GM12873 (cell line): Measurements from ENCODE around the gene TTC23L.

Source experiments
- TF ChIP-seq, protein P1 (sequence below): IDR thresholded peaks from 2 replicates; pipeline ENCODE4 v1.5.1; 2012; ENCODE audit warnings: low read depth, mild to moderate bottlenecking, moderate library complexity, low read length, control low read depth; ENCODE audit not compliant: insufficient read depth; ENCODE audit errors: missing control alignments

TTC23L gene, protein sequence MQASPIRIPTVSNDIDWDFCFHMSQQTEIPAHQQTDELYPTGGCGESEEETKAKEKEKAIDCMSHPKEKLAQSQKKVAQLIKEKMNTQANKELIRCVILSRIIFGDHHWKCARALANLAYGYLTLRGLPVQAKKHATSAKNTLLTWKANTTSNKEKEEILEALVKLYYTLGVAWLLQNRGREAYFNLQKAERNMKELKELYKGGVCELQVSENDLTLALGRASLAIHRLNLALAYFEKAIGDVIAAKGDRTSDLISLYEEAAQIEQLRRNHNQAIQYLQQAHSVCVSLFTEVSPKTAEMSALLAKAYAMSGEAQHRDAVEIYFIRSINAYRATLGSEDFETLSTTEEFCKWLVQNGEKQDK

DNA sequence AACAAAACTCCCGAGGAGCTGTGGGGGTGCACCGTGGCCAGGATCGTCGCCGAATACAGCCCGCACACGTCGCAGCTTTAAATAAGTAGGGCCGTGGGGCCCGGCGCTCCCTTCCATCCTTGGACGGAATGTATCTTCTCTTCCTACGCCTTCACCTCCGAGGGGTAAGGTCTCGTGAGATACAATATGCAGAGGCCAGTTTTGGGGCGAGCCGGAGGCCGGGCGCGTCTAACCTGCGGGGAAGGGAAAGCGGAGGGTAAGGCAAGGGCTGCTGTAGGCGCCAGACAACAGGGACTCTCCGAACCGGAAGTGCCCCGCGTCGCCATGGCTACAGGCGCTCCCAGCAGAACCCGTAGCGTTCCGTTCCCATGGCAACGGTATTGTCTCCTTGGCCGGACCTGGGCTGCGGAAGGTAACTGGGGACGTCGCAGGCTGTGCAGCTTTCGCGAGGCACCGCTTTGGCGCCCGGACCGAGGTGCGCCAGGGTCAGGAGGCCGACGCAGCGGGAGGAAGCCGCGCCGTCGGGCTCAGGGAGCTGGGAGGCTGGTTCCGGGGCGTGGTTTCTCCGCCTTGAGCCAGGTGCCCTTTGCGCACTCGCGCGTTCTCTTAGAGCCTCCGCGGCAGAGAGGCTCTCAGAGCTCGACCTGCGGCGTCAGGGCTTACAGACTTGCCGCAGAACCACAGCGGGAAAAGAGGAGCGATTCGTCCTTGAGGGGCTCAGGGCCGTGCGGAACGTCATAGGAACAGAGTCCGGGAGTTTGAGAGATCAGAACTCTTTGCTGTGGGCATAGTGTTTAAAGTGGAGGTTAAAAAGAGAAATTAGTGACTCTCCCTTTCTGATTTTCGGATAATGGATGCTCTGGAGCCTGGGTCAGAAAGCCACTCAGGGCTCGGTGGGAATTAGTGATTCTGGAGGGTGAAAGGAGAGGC lies at the start of gene TTC23L:
Gene TTC23L (plus strand): TSS at position 380 of the 930 bp plus-strand sequence. CDS start 1,508 bp downstream, outside the sequence.
- TF ChIP-seq, protein P1, sequence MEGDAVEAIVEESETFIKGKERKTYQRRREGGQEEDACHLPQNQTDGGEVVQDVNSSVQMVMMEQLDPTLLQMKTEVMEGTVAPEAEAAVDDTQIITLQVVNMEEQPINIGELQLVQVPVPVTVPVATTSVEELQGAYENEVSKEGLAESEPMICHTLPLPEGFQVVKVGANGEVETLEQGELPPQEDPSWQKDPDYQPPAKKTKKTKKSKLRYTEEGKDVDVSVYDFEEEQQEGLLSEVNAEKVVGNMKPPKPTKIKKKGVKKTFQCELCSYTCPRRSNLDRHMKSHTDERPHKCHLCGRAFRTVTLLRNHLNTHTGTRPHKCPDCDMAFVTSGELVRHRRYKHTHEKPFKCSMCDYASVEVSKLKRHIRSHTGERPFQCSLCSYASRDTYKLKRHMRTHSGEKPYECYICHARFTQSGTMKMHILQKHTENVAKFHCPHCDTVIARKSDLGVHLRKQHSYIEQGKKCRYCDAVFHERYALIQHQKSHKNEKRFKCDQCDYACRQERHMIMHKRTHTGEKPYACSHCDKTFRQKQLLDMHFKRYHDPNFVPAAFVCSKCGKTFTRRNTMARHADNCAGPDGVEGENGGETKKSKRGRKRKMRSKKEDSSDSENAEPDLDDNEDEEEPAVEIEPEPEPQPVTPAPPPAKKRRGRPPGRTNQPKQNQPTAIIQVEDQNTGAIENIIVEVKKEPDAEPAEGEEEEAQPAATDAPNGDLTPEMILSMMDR, result no peak

DNA sequence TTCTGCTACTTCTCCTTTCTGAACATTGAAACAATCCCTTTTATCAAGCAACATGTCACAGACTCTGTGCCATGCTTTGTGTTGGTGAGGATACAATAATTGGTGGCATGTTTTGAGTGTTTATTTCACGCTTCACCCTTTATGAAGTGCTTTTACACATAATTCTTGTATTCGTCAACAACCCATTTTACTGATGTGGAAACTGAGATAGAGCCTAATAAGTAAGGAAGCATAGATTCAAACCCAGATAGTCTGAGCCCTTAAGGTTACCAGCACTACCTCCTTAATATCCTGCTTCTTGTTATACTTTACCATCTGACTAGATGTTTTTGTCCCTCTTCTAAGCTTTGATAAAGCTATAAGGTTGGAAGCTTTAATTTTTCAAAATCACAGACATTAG lies 49.3 kb upstream of the TTC23L start:
- TF ChIP-seq, protein P1, result no peak

DNA sequence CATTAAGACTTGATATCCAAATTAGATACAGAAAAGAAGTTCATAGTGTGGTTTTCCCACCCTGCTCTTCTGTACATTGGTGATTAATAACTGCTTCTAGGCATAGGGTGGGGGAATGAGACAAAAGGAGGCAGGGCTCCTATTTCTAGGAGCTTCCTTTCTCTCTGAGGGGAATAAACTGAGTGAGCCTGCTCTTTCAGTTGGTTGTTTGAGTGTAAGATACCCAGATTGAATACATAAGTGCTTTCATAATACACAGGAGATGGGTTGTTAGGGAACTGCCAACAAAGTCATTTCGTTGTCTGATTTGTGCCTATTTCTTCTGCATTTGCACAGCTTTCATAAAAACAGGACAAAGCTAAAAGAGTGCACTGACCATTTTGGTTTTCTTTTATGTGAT lies 48.9 kb upstream of the TTC23L start:
- TF ChIP-seq, protein P1, result no peak

DNA sequence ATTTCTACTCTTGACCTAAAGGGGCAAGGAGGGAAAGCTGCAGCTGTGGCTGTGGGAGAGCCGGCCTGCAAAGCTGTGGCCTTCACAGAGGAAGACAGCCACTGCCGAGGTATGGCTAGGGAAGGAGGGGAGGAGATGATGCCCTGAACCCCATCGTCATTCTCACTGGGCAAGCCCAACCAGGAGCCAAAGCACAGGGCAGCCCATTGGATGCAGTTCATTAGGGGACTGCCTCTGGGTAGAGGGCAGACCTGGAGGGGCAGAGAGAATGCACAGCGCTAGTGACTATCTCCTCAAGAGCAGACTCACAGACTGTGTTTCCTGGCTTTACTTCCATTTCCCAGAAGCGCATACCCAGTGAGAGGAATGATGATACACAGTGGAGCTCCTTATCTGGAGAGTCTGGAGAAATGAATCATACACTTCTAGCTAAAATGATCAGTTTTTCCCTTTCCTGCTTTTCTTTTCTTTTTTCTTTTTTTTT lies 47.2 kb upstream of the TTC23L start:
- TF ChIP-seq, protein P1, result no peak

DNA sequence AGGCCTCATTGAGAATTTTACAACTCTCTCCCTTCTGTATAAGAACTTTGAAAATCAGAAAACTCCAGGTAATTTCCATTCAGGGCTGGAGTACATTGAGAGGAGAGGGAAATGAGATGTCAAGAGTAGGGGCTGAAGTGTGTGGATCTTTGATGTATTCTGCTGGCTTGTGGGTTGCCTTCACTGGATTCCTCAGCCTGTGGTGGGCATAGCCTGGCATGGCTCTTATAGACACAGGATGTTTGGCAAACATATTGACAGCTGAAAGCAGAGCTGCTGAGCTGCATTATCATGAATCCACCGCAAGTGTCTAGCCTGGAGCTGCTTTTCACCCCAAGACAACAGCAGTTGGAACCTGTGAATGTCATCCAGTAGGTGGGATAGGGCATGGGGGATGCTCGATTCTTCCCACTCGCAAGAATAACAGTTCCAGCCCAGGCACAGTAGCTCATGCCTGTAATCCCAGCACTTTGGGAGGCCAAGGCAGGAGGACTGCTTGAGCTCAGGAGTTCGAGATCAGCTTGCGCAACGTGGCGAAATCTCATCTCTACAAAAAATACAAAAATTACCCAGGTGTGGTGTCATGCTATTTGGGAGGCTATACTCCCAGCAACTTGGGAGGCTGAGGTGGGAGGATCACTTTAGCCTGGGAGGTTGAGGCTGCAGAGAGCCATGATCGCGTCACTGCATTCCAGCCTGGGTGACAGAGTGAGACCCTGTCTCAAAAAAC lies 36.0 kb upstream of the TTC23L start:
- TF ChIP-seq, protein P1, result no peak

DNA sequence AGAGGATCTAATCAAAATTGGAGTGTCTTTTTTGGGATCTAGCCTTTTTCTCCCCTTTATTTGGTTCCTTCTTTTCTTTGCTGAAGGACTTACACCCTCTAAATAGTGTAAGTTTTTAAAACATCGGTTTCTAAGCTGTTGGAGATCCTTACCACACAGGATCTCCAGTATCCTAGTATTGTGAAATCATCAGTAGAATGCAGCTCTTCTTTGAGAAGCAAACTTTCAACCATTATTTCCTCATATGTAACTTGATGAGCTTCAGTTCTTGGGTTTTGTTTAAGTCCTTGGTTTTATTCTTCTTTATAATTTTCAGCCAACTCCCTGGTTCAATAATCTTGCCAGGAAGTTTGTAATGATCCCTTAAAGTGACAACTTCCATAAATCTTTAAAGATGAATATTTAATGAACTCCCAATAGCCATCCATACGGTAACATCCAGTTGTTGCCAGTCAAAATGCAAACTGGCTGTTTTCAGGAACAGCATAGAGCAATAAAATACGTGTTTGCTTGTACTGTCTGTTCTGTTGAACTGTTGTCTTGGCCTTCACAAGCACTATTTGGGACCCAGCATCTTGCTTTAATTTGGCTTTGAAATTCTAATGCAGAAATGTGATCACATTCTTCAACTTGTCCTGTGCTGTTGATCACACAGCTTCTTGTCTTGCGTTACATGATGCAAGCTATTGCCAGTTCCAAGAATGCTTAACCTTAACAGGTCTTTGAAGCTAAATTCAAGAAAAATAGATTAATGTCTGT lies 34.8 kb upstream of the TTC23L start:
- TF ChIP-seq, protein P1, result no peak
